Skin of body (tissue), 2 donors: ENCODE measurements around the gene ADAT3. TPM values are rescaled to one million over a fixed set of nuclear protein-coding genes. Genes with fewer than 3 reads are reported as not detected.
"Not testable (repeated sequence)": the region's sequence is repeated elsewhere in the genome, so short reads cannot be mapped to it uniquely, and the experiment has no call there.

Experiments
- DNase-seq: peaks from one replicate; lab custom pipeline; 2025; lab: John Stamatoyannopoulos, UW
- total RNA-seq: library from RNA; depleted of rRNA; stranded (reverse); fragments of >200 nt; gene quantifications from one replicate; pipeline ENCODE4 v1.2.3, GENCODE V29; 2014

The ADAT3 gene
- total RNA-seq, 1 donor from 2014 or later = 2.5 TPM

GRCh38 chr19:1866693-1867348 lies 38.4 kb upstream of the ADAT3 start:
- no peak for DNase-seq

GRCh38 chr19:1867349-1867724 lies 37.9 kb upstream of the ADAT3 start:
- no peak for DNase-seq

DNA sequence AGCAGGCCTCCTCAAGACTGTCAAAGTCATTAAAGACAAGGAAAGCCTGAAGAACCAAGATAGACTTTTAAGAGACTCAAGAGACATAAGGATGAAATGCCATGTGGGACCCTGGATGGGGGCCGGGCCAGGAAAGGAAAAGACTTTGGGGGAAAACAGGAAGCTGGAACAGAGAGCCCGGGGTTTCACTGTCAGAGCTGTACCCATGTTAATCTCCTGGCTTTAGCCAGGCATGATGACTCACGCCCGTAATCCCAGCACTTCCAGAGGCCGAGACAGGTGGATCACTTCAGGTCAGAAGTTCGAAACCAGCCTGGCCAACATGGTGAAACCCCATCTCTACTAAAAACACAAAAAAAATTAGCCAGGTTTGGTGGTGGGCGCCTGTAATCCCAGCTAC lies 36.2 kb upstream of the ADAT3 start:
- DNase-seq = no peak

DNA sequence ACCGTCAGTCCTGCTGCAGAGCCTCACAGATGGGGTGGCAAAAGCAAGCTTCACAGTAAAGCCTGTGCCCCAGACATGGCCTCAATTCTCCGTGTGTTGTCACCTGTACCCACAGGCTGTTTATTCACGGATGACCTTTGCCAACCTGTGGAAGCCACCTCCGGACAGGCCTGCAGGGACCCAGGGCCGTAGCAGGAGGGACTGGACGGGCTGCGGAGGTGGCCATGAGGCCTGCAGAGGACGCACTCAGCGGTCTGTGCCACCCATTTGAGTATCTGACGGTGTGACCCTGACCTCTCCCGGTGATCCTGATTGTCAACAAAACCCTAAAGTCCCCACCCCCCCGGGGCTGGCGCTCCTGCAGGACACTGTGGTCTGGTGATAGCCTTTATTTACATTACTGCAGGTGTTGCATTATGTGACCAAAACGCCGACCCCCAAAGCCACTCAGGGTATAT lies 34.0 kb upstream of the ADAT3 start:
- no peak for DNase-seq

GRCh38 chr19:1871630-1872029 lies 33.6 kb upstream of the ADAT3 start:
- no peak for DNase-seq

DNA sequence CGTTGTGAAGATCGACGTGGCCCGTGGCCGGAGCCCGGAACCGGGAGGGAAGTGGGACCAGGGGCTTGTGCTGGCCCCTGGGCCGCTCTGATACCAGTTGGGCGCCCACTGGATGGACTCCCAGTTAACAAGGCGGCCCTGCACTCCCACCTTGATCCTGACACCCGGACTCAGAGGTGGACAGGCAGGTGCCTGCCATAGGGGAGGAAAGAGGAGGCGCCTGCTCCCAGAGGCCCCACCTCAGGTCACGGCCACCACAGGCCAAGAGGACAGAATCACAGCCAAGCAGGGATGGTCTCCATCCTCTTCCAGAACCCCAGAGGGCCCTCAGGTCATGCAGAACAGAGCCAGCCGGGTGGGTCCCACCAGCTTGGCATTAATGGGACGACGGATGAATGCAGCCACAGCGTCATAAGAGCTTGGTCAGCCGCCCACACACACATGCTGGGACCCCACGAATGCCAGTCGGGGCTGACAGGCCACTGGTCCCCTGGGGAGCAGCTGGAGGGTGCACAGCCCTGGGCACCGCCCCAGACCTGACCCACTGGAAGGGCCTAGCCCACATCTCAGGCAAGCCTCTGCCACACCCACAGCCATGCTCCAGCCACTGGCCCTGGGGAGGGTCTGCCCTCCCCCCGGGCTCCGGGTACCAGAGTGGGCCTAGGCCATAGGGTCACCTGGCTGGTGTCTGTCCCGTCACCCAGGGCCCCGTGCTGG lies 32.2 kb upstream of the ADAT3 start:
- DNase-seq = no peak

DNA sequence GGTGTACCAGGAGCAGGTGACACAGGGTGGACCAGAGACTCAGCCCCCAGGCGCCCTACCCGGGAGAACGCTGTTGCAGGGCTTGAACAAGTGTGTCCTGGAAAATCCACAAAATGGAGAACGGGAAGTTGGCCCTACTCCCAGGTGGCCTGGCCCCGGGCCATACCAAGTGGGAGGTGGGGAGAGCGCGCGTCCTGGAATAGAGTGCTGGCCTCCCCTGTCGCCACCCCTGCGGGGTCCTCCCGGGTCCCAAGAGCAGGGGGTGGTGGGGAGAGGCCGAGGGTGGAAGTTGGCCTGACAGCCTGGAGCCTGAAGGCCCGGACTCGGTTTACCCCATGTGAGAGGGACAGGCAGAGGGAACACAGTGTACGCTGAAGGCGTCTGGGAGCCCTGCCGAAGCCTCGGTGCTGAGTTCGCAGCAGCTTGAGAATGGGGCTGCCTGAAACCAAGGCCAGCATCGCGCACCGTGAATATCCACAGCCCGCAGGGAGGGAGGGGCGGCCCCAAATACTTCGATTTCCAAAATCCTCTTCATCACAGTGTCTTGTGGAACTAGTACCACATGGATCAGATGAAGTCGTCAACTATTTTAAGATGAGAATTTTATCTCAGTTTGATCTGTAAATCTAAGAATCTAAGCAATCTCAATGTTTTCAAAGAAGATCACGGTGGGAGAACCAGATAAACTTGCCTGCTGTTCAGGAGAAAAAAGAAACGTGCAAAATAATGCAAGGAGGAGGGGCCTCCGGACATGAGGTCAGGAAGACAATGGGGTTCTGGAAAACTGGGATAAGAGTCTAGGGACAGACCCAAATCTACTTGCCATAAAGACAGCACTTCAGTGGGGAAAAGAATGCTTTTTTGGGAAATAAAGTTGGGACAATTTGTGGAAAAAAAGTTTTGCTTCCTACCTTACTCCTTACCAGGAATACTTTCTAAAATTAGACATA lies 31.4 kb upstream of the ADAT3 start:
- no peak for DNase-seq

- no peak for DNase-seq
Observed at GRCh38 chr19:1874554-1875185, 30.5 kb upstream of the ADAT3 start.

DNA sequence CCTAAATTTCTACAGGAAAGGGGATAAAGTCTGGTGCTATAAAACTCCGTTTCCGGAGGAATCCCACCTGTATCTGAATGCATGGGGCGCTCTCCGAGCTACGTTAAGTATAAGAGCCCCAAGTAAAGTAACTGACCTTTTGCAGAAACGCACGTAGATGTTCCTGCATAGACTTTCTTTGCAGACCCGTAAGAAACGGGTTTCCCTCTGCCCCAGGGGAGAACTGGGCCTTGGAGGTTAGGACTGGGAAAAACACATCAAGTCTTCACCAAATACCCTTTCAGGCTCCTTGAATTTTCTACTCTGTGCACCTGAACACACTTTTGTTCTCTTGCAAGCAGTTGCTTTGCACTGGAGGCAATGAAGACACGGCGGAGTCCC lies 29.9 kb upstream of the ADAT3 start:
- not testable (repeated sequence) for DNase-seq

DNA sequence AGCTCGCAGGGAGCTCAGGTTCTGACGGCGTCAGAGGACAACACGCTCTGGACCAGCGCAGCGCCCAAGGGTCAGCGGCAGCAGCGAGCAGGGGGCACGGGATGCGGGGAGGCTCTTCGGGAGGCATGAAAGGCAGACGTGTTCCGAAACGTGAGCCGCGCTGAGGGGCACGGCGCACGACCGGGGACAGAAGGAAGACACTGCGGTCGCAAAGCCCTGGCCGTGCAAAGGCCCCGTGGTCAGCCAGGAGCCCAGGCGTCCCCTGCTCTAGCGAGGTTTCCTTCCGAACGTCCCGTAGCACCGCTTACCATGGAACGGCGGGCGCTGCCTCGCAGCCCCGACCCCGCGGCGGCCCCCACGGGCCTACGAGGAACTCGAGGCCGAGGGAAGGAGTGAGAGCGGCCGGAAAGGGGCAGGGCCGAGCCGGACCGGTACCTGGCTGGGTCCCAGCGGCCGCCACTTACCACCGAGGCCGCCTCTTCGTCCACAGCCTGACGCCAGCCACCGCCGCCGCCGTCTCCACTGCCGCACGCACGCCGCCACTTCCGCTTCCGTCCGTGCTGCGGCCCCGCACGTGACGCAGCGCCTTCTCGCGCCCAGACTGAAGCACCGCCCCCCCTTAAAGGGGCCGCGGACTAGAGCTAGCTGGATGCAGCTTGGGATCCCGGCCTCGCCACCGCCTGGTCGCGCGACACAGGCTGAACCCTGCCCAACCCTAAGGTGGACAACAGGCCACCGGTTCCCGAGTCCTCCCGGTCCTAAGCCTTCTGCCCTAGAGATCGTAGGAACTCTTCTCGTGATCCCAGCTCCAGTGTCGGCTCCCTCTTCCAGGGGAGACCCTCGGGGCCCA lies 29.3 kb upstream of the ADAT3 start:
- peak; percentile 80 for DNase-seq

GRCh38 chr19:1876496-1877279 lies 28.5 kb upstream of the ADAT3 start:
- not testable (repeated sequence) for DNase-seq

DNA sequence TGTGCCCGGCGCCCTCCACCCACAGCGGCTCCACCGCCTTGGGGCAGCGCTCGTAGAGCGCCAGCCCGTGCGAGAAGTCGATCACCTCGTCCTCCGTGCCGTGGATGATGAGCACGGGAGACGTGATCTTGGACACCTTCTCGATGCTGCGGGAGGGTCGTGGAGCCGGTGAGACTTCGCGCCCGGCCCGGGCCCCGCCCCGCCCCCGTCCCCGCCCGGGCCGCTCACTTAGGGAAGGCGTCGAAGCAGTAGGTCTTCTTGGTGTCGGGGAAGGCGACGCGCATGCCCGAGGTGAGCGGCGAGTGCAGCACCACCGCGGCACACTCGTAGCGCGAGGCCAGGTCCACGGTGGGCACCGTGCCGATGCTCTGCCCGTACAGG lies 27.9 kb upstream of the ADAT3 start:
- not testable (repeated sequence) for DNase-seq

GRCh38 chr19:1878583-1878982 lies 26.6 kb upstream of the ADAT3 start:
- DNase-seq = not testable (repeated sequence)

DNA sequence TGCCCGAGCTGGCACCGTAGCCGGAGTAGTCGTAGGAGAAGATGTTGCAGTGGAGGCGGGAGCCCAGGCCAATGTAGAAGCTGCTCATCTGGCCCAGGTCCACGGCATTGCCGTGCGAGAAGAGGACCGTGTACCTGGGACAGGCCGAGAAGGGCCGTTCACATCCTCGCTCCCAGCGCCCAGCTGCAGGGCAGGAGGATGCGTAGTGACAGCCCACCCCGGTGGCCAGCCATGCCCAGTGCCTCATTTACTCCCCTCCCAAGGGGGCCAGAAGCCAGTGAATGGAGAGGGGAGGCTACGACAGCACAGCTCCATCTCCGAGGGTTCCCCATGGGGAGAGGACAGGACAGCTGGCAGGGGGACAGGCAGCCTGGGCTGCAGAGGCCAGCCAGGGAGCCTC lies 25.2 kb upstream of the ADAT3 start:
- DNase-seq = not testable (repeated sequence)

GRCh38 chr19:1880611-1881392 lies 24.4 kb upstream of the ADAT3 start:
- DNase-seq = no peak

GRCh38 chr19:1881393-1882088 lies 23.7 kb upstream of the ADAT3 start:
- DNase-seq = not testable (repeated sequence)

DNA sequence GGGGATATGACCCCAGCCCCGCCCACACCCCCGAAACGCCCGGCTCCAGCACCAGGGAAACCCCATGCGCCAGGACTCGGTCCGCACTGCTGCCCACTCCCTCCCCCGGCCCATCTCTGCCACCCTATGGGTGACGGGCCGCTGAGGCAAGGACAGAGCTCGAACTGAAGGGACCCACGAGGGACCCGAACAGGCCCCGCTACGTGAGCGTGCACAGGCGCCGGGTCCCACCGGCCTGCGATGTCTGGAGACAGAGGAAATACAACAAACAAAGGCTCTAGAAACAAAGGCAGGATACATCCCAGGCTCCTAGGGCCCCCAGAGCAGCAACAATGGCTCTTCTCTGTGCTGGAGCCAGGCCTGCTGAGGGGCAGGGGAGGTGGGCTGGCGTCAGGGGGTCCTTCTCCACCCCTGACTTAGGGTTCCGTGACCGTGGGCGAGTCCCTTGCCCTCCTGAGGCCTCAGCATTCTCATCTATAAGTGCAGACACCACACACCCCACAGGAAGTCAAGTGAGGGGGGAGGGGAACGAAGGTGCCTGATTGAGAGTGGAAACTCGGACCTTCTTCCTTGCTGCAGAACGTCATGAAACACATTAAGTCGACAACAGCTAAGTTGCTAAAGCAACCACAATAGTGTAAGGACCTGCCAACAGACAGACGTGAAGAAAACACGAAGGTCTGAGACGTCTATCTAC lies 23.0 kb upstream of the ADAT3 start:
- no peak for DNase-seq
